Smooth muscle cell (in vitro differentiated cells): ENCODE data around the gene ELP2. TPM values are rescaled to one million over a fixed set of nuclear protein-coding genes. Genes with fewer than 3 reads are reported as not detected.

ENCODE experiments used
- DNase-seq: peaks from one replicate; lab custom pipeline; 2025; ENCODE audit not compliant: unreplicated experiment; lab: John Stamatoyannopoulos, UW
- H2AFZ ChIP-seq: fragments of 200-600 bp; sonication (generic); 2 replicates; pipeline ENCODE4 v1.6.0; 2016; ENCODE audit warnings: antibody characterized with exemption, low read depth, mild to moderate bottlenecking
- H3F3A ChIP-seq: fragments of 200-600 bp; sonication (generic); 2 replicates; pipeline ENCODE4 v1.6.0; 2017; ENCODE audit warnings: antibody characterized with exemption, low read depth
- H3K27ac ChIP-seq: fragments of 200-600 bp; sonication (generic); 2 replicates; pipeline ENCODE4 v1.5.1; 2016; ENCODE audit warnings: low read depth, mild to moderate bottlenecking
- H3K27me3 ChIP-seq: fragments of 200-600 bp; sonication (generic); 2 replicates; pipeline ENCODE4 v1.6.1; 2016; ENCODE audit warnings: low read depth, mild to moderate bottlenecking
- H3K36me3 ChIP-seq: fragments of 200-600 bp; sonication (generic); 2 replicates; pipeline ENCODE4 v1.5.1; 2016; ENCODE audit warnings: low read depth
- H3K4me1 ChIP-seq: fragments of 200-600 bp; sonication (generic); 2 replicates; pipeline ENCODE4 v1.5.1; 2016; ENCODE audit warnings: low read depth
- H3K4me2 ChIP-seq: fragments of 200-600 bp; sonication (generic); 2 replicates; pipeline ENCODE4 v1.6.0; 2016; ENCODE audit warnings: mild to moderate bottlenecking
- H3K4me3 ChIP-seq: fragments of 200-600 bp; sonication (generic); 2 replicates; pipeline ENCODE4 v1.5.1; 2016; ENCODE audit warnings: mild to moderate bottlenecking
- H3K79me2 ChIP-seq: fragments of 200-600 bp; sonication (generic); 2 replicates; pipeline ENCODE4 v1.6.0; 2016; ENCODE audit warnings: low read depth, mild to moderate bottlenecking
- H3K9ac ChIP-seq: fragments of 200-600 bp; sonication (generic); 2 replicates; pipeline ENCODE4 v1.6.0; 2016; ENCODE audit warnings: low read depth
- H3K9me3 ChIP-seq: fragments of 200-600 bp; sonication (generic); replicated peaks from 2 replicates; pipeline ENCODE4 v1.5.1; 2016; ENCODE audit warnings: low read depth
- H4K20me1 ChIP-seq: fragments of 200-600 bp; sonication (generic); 2 replicates; pipeline ENCODE4 v1.6.0; 2016; ENCODE audit warnings: low read depth
- CTCF ChIP-seq: fragments of 200-600 bp; sonication (generic); IDR thresholded peaks from 2 replicates; pipeline ENCODE4 v1.5.1; 2017; ENCODE audit warnings: borderline replicate concordance, mild to moderate bottlenecking, antibody characterized with exemption; ENCODE audit not compliant: insufficient read depth, poor library complexity, severe bottlenecking
- WGBS: methylation state at CpG from one replicate; pipeline ENCODE4 v1.1.7; 2016; ENCODE audit warnings: low lambda C conversion rate; 5-methylcytosine and 5-hydroxymethylcytosine counted together
- polyA plus RNA-seq: library from polyadenylated mRNA; unstranded; fragments of >200 nt; fragmentation: Nextera tagmentation; extraction: Ambion mirVana; gene quantifications from 2 replicates; pipeline ENCODE4 v1.2.1, GENCODE V29; 2016
- total RNA-seq: library from RNA; depleted of rRNA; stranded (reverse); fragments of >200 nt; gene quantifications from 2 replicates; pipeline ENCODE4 v1.2.3, GENCODE V29; 2014

Gene ELP2
- total and polyA plus RNA-seq, 2 experiments from 2014 or later = 69.3 to 90.1 TPM

GRCh38 chr18:36152781-36153180 lies 23.1 kb downstream of the ELP2 start:
- WGBS = 76% methylated on average over 1 of the region's 1 CpG
- H3K4me2 ChIP-seq = peak overlapping the region; percentile 63

GRCh38 chr18:36153203-36153602 lies 23.5 kb downstream of the ELP2 start:
- Histone ChIP-seq H3F3A (peaks cover 31% of the 10 kb centered on the region), H4K20me1 (no peaks in the 10 kb centered on the region), H3K27me3 (no peaks in the 10 kb centered on the region), H3K36me3 (peaks cover 28% of the 10 kb centered on the region), H2AFZ (no peak overlapping the region), H3K27ac (peak overlapping the region; percentile 91), H3K79me2 (peaks cover 4% of the 10 kb centered on the region), H3K4me2 (peak overlapping the region; percentile 63), H3K9ac (peak overlapping the region; percentile 42), H3K4me1 (peaks cover 3% of the 10 kb centered on the region), H3K9me3 (no peaks in the 10 kb centered on the region), H3K4me3 (no peak overlapping the region)
- no peak for TF ChIP-seq CTCF
- 49% methylated on average over 4 of the region's 4 CpGs for WGBS
- no peak for DNase-seq

More at GRCh38 chr18:36152781-36153180, 23.1 kb downstream of the ELP2 start:
- Histone ChIP-seq H3K79me2 (peaks cover 4% of the 10 kb centered on the region), H3K9ac (no peak overlapping the region), H2AFZ (no peak overlapping the region), H3K27me3 (no peaks in the 10 kb centered on the region), H3K9me3 (no peaks in the 10 kb centered on the region), H3K4me1 (peaks cover 3% of the 10 kb centered on the region), H3F3A (peaks cover 31% of the 10 kb centered on the region), H3K27ac (peak overlapping the region; percentile 71), H3K36me3 (peaks cover 28% of the 10 kb centered on the region), H4K20me1 (no peaks in the 10 kb centered on the region), H3K4me3 (no peak overlapping the region)
- DNase-seq = no peak
- no peak for TF ChIP-seq CTCF

- H2AFZ ChIP-seq = no peak overlapping the region
- peaks cover 4% of the 10 kb centered on the region for H3K79me2 ChIP-seq
- peaks cover 31% of the 10 kb centered on the region for H3F3A ChIP-seq
- peaks cover 3% of the 10 kb centered on the region for H3K4me1 ChIP-seq
- no peak overlapping the region for H3K4me3 ChIP-seq
- peak overlapping the region; percentile 42 for H3K9ac ChIP-seq
- 77% methylated on average over 2 of the region's 2 CpGs for WGBS
- H3K27me3 ChIP-seq = no peaks in the 10 kb centered on the region
- no peaks in the 10 kb centered on the region for H3K9me3 ChIP-seq
- peaks cover 27% of the 10 kb centered on the region for H3K36me3 ChIP-seq
- no peak for TF ChIP-seq CTCF
- no peak for DNase-seq
- no peaks in the 10 kb centered on the region for H4K20me1 ChIP-seq
- H3K27ac ChIP-seq = peak overlapping the region; percentile 91
- peak overlapping the region; percentile 35 for H3K4me2 ChIP-seq
Measured at GRCh38 chr18:36153771-36154170, 24.1 kb downstream of the ELP2 start.
